OCI-LY7 (cell line): Measurements from ENCODE around the gene SHROOM3.

Experiments used
- EZH2phosphoT487 ChIP-seq: fragments of 200-600 bp; sonication (generic); IDR thresholded peaks from 2 replicates; pipeline ENCODE4 v1.6.1; 2018; ENCODE audit warnings: low read depth, borderline replicate concordance, mild to moderate bottlenecking, mixed run types, antibody characterized with exemption, low read length, moderate library complexity, mixed read lengths
- TF ChIP-seq, protein P1 (sequence below): fragments of 200-600 bp; sonication (generic); conservative IDR thresholded peaks from 2 replicates; pipeline ENCODE4 v1.5.1; 2014; ENCODE audit warnings: mild to moderate bottlenecking, antibody characterized with exemption, low read length, moderate library complexity, mixed read lengths

GRCh38 chr4:76736414-76736813 lies 301.4 kb downstream of the SHROOM3 start:
- TF ChIP-seq, protein P1, sequence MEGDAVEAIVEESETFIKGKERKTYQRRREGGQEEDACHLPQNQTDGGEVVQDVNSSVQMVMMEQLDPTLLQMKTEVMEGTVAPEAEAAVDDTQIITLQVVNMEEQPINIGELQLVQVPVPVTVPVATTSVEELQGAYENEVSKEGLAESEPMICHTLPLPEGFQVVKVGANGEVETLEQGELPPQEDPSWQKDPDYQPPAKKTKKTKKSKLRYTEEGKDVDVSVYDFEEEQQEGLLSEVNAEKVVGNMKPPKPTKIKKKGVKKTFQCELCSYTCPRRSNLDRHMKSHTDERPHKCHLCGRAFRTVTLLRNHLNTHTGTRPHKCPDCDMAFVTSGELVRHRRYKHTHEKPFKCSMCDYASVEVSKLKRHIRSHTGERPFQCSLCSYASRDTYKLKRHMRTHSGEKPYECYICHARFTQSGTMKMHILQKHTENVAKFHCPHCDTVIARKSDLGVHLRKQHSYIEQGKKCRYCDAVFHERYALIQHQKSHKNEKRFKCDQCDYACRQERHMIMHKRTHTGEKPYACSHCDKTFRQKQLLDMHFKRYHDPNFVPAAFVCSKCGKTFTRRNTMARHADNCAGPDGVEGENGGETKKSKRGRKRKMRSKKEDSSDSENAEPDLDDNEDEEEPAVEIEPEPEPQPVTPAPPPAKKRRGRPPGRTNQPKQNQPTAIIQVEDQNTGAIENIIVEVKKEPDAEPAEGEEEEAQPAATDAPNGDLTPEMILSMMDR: no peak
- no peak for TF ChIP-seq EZH2phosphoT487
